HCT116 (cell line): ENCODE measurements around the gene AMPD3. TPM values are rescaled to one million over a fixed set of nuclear protein-coding genes. Genes with fewer than 3 reads are reported as not detected.

Experiments used
- ATAC-seq: fragments of 200-7000 bp; cut with Tn5 transposase; 2 replicates; pipeline ENCODE4 v1.9.1; 2020; ENCODE audit warnings: mild to moderate bottlenecking, moderate library complexity
- BruUV-seq: library from RNA; stranded (reverse); fragments of 400-500 nt; replicated peaks from 2 replicates; lab custom pipeline; 2021; lab: Mats Ljungman, UMichigan
- CTCF ChIA-PET: fragments of 300-600 bp; sonication (Branson Sonifier 250); formaldehyde crosslinking; loops from one replicate; lab custom pipeline; 2021; ENCODE audit warnings: antibody characterized with exemption; lab: Charles Lee
- POLR2A ChIA-PET: fragments of 300-600, 350-600 bp; sonication (Branson Sonifier 250); formaldehyde crosslinking; loops from one replicate; lab custom pipeline; 2021; ENCODE audit warnings: antibody characterized with exemption; lab: Charles Lee
- RAD21 ChIA-PET, 2 experiments: fragments of 300-600 bp; sonication (Branson Sonifier 250); formaldehyde crosslinking; loops; one replicate each; lab custom pipeline; 2023; ENCODE audit warnings: low total read pairs in 2 of 2; ENCODE audit not compliant: uncharacterized antibody in 2 of 2, unreplicated experiment in 2 of 2, low non-redundant PET in 1 of 2; lab: Charles Lee
- DNase-seq: peaks from one replicate; pipeline ENCODE4 v3.0.0-alpha.2; 2010; ENCODE audit warnings: low read depth, low spot score
- H2AFZ ChIP-seq: fragments of 200-600 bp; shearing (Covaris generic), sonication (generic); 2 replicates; pipeline ENCODE4 v1.6.1; 2017; ENCODE audit warnings: low read depth, mixed run types, mixed read lengths, antibody characterized with exemption, low read length; ENCODE audit not compliant: poor library complexity, severe bottlenecking
- H3K27ac ChIP-seq: 2 replicates; pipeline ENCODE4 v1.5.1; 2012; ENCODE audit warnings: low read depth, low read length
- H3K27me3 ChIP-seq: fragments of 200-600 bp; sonication (generic); 2 replicates; pipeline ENCODE4 v1.6.1; 2016; ENCODE audit warnings: mixed run types, low read length, mixed read lengths; ENCODE audit not compliant: insufficient read depth
- H3K36me3 ChIP-seq, 2 experiments: fragments of 200-500 bp in 1 of 2; fragments of 200-600 bp in 1 of 2; sonication (Bioruptor generic) in 1 of 2; sonication (generic) in 1 of 2; 2 replicates each; pipeline versions ENCODE4 v1.5.1 to v1.6.1; 2014 to 2016; ENCODE audit warnings: low read length in 2 of 2, inconsistent platforms in 1 of 2, mixed read lengths in 1 of 2, mixed run types in 1 of 2; ENCODE audit not compliant: insufficient read depth in 2 of 2, control insufficient read depth in 1 of 2
- H3K4me1 ChIP-seq, 2 experiments: fragments of 200-600 bp in 1 of 2; sonication (generic) in 1 of 2; 2 replicates each; pipeline versions ENCODE4 v1.5.1 to v1.6.1; 2012 to 2017; ENCODE audit warnings: low read length in 2 of 2, inconsistent platforms in 1 of 2, mild to moderate bottlenecking in 1 of 2, mixed read lengths in 1 of 2, mixed run types in 1 of 2, moderate library complexity in 1 of 2; ENCODE audit not compliant: insufficient read depth in 2 of 2, control insufficient read depth in 1 of 2
- H3K4me2 ChIP-seq: fragments of 200-600 bp; sonication (generic); 2 replicates; pipeline ENCODE4 v1.6.1; 2017; ENCODE audit warnings: mixed run types, low read length, mixed read lengths
- H3K4me3 ChIP-seq, 2 experiments: fragments of 200-600 bp in 1 of 2; sonication (generic) in 1 of 2; replicated peaks in 1 of 2; 2 replicates each; pipeline ENCODE4 v1.5.1; 2011 to 2016; ENCODE audit warnings: low read length in 2 of 2, control low read depth in 1 of 2, low read depth in 1 of 2, mild to moderate bottlenecking in 1 of 2, mixed read lengths in 1 of 2, mixed run types in 1 of 2
- H3K79me2 ChIP-seq: fragments of 200-600 bp; sonication (generic); 2 replicates; pipeline ENCODE4 v1.6.1; 2017; ENCODE audit warnings: mild to moderate bottlenecking, mixed run types, low read length, moderate library complexity, mixed read lengths; ENCODE audit not compliant: insufficient read depth
- H3K9ac ChIP-seq: fragments of 200-600 bp; sonication (generic); 2 replicates; pipeline ENCODE4 v1.6.1; 2016; ENCODE audit warnings: low read length, mixed read lengths
- H3K9me2 ChIP-seq: fragments of 200-600 bp; sonication (generic), shearing (Covaris generic); 2 replicates; pipeline ENCODE4 v1.6.1; 2017; ENCODE audit warnings: mixed run types, mild to moderate bottlenecking, moderate library complexity; ENCODE audit not compliant: insufficient read depth
- H3K9me3 ChIP-seq, 2 experiments: fragments of 200-500 bp in 1 of 2; fragments of 200-600 bp in 1 of 2; sonication (Bioruptor generic) in 1 of 2; sonication (generic) in 1 of 2; 2 replicates each; pipeline ENCODE4 v1.6.1; 2014 to 2017; ENCODE audit warnings: low read length in 2 of 2, mixed read lengths in 2 of 2, inconsistent platforms in 1 of 2, low read depth in 1 of 2, mild to moderate bottlenecking in 1 of 2, mixed run types in 1 of 2, moderate library complexity in 1 of 2; ENCODE audit not compliant: control insufficient read depth in 1 of 2, insufficient read depth in 1 of 2
- H4K20me1 ChIP-seq: fragments of 200-600 bp; sonication (generic), shearing (Covaris generic); 2 replicates; pipeline ENCODE4 v1.6.1; 2017; ENCODE audit warnings: mixed run types, mild to moderate bottlenecking, moderate library complexity; ENCODE audit not compliant: insufficient read depth
- ATF3 ChIP-seq: IDR thresholded peaks from 2 replicates; pipeline ENCODE4 v1.6.1; 2012
- CBX3 ChIP-seq: IDR thresholded peaks from 2 replicates; pipeline ENCODE4 v1.6.1; 2012; ENCODE audit warnings: low read depth
- CEBPB ChIP-seq: IDR thresholded peaks from 2 replicates; pipeline ENCODE4 v1.6.1; 2012; ENCODE audit warnings: low read depth
- EGR1 ChIP-seq: IDR thresholded peaks from 2 replicates; pipeline ENCODE4 v1.6.1; 2012; ENCODE audit warnings: low read depth
- ELF1 ChIP-seq: IDR thresholded peaks from 2 replicates; pipeline ENCODE4 v1.6.1; 2012; ENCODE audit warnings: low read depth, borderline replicate concordance
- EZH2 ChIP-seq: fragments of 200-600 bp; sonication (generic); IDR thresholded peaks from 2 replicates; pipeline ENCODE4 v1.6.1; 2017; ENCODE audit warnings: antibody characterized with exemption, mixed run types
- EZH2phosphoT487 ChIP-seq: fragments of 200-600 bp; IDR thresholded peaks from 2 replicates; pipeline ENCODE4 v1.6.1; 2018; ENCODE audit warnings: antibody characterized with exemption, borderline replicate concordance
- FOSL1 ChIP-seq: IDR thresholded peaks from 2 replicates; pipeline ENCODE4 v1.6.1; 2012; ENCODE audit warnings: low read depth
- POLR2AphosphoS5 ChIP-seq: IDR thresholded peaks from 2 replicates; pipeline ENCODE4 v1.6.1; 2011; ENCODE audit warnings: mild to moderate bottlenecking, low read depth, low read length, moderate library complexity
- REST ChIP-seq: IDR thresholded peaks from 2 replicates; pipeline ENCODE4 v1.6.1; 2012; ENCODE audit warnings: low read depth
- SIN3A ChIP-seq: IDR thresholded peaks from 2 replicates; pipeline ENCODE4 v1.6.1; 2012; ENCODE audit warnings: low read depth
- SP1 ChIP-seq: IDR thresholded peaks from 2 replicates; pipeline ENCODE4 v1.6.1; 2012; ENCODE audit warnings: low read depth
- SRF ChIP-seq: IDR thresholded peaks from 2 replicates; pipeline ENCODE4 v1.6.1; 2012; ENCODE audit warnings: low read depth
- TCF7L2 ChIP-seq: IDR thresholded peaks from 2 replicates; pipeline ENCODE4 v1.7.0; 2011; ENCODE audit warnings: borderline replicate concordance, inconsistent platforms; ENCODE audit not compliant: insufficient read depth, insufficient read length; ENCODE audit errors: extremely low read depth
- ZBTB33 ChIP-seq: IDR thresholded peaks from 2 replicates; pipeline ENCODE4 v1.6.1; 2011; ENCODE audit warnings: mild to moderate bottlenecking, low read length, moderate library complexity; ENCODE audit not compliant: insufficient replicate concordance; ENCODE audit errors: extremely low read depth
- ZFX ChIP-seq: fragments of 450-650 bp; IDR thresholded peaks from 2 replicates; pipeline ENCODE4 v1.6.1; 2017
- ZNF274 ChIP-seq: fragments of 200-500 bp; sonication (Bioruptor generic); IDR thresholded peaks from 2 replicates; pipeline ENCODE4 v1.6.1; 2014; ENCODE audit warnings: mild to moderate bottlenecking, low read depth, low read length, inconsistent platforms
- intact Hi-C: fragments of 100-400 bp; cut with micrococcal nuclease; formaldehyde crosslinking; loops from 2 replicates; pipeline ENCODE4 v1.10.0; 2022
- total RNA-seq: library from RNA; stranded (reverse); gene quantifications from one replicate; pipeline ENCODE4 v1.2.1, GENCODE V29; 2021; ENCODE audit not compliant: unreplicated experiment

Gene AMPD3
- total RNA-seq, 1 experiment from 2014 or later, result 25.9 TPM

GRCh38 chr11:10515418-10515817, 60.4 kb downstream of the AMPD3 start:
- Histone ChIP-seq H3K27ac (no peak overlapping the region; the same call in 1 of the 2 replicates), H3K4me2 (peak overlapping the region; percentile 39; the same call in 1 of the 2 replicates), H3K4me3 (no peak overlapping the region), H3K79me2 (peaks cover 60% of the 10 kb centered on the region), H2AFZ (no peak overlapping the region), H3K27me3 (no peaks in the 10 kb centered on the region), H4K20me1 (no peaks in the 10 kb centered on the region), H3K36me3 (peaks cover 11 to 33% of the 10 kb centered on the region in 2 experiments; a peak in 3 of 4 replicates), H3K9me3 (no peaks in the 10 kb centered on the region)
- CTCF ChIA-PET, result interaction anchor here (0.5 kb wide), 1 partner anchor 110 kb away, joined by 3 read pairs; no protein-coding TSS in a partner anchor
- POLR2A ChIA-PET, result no interaction called here
- RAD21 ChIA-PET, result no interaction called here
- TF ChIP-seq ZBTB33 (no peak), EZH2 (no peak), REST (no peak), SRF (no peak), POLR2AphosphoS5 (no peak), ELF1 (no peak), EZH2phosphoT487 (no peak), TCF7L2 (no peak), SIN3A (no peak), ZNF274 (no peak), ATF3 (no peak), ZFX (no peak), SP1 (no peak), CBX3 (no peak), FOSL1 (no peak), EGR1 (no peak), CEBPB (no peak)
- TF ChIP-seq, all 23 proteins: peak for 0
- peak overlapping the region; percentile 21; the same call in 1 of the 2 replicates for H3K9ac ChIP-seq
- peaks cover 22 to 61% of the 10 kb centered on the region in 2 experiments for H3K4me1 ChIP-seq
- intact Hi-C loops, result no loop called here
- H3K9me2 ChIP-seq, result no peaks in the 10 kb centered on the region
- DNase-seq (no peak), ATAC-seq (no peak)
- no TSS peak for BruUV-seq
